Spinal cord (tissue), 10 donors: Measurements from ENCODE around the gene CALHM1. TPM values are rescaled to one million over a fixed set of nuclear protein-coding genes. Genes with fewer than 3 reads are reported as not detected.
A peak's percentile ranks its signal among the peaks of the same experiment; 100 is the strongest.

Experiments used
- DNase-seq, 6 donors: peaks; one replicate each; pipeline versions ENCODE4 v3.0.0 to v3.0.0-alpha.2; 2013 to 2015; ENCODE audit warnings: low spot score in 6 of 6, low read depth in 4 of 6
- H3K27ac ChIP-seq: one replicate; pipeline ENCODE4 v1.5.1; 2013; ENCODE audit warnings: low read depth, low read length, control low read depth
- H3K27me3 ChIP-seq: one replicate; pipeline ENCODE4 v1.6.1; 2013; ENCODE audit warnings: low read length; ENCODE audit not compliant: control insufficient read depth, insufficient read depth
- H3K36me3 ChIP-seq: one replicate; pipeline ENCODE4 v1.6.1; 2013; ENCODE audit warnings: low read length; ENCODE audit not compliant: control insufficient read depth, insufficient read depth
- H3K4me1 ChIP-seq: one replicate; pipeline ENCODE4 v1.6.1; 2013; ENCODE audit warnings: low read length; ENCODE audit not compliant: control insufficient read depth, insufficient read depth
- H3K4me3 ChIP-seq: one replicate; pipeline ENCODE4 v1.5.1; 2013; ENCODE audit warnings: low read depth, low read length, control low read depth
- H3K9me3 ChIP-seq: one replicate; pipeline ENCODE4 v1.6.1; 2013; ENCODE audit warnings: low read length; ENCODE audit not compliant: control insufficient read depth, insufficient read depth
- WGBS: methylation state at CpG from one replicate; pipeline ENCODE4 v1.1.5; 2013; ENCODE audit warnings: missing lambda C conversion rate; ENCODE audit not compliant: insufficient coverage; 5-methylcytosine and 5-hydroxymethylcytosine counted together
- polyA plus RNA-seq, 2 donors: library from polyadenylated mRNA; unstranded; fragments of 120-200 nt; gene quantifications; one replicate each; pipeline ENCODE4 v1.2.1, GENCODE V29; 2013; ENCODE audit not compliant: insufficient read length in 2 of 2
- total RNA-seq, 2 donors: library from RNA; depleted of rRNA in 1 of 2; stranded (reverse); fragments of 120-200 nt in 1 of 2; fragments of >200 nt in 1 of 2; gene quantifications; one replicate each; pipeline versions ENCODE4 v1.2.3 to v1.2.4, GENCODE V29; 2013 to 2014
- donor health status: healthy.

Gene CALHM1
- total and polyA plus RNA-seq, 4 donors: 0.06 to 0.24 (median 0.21) TPM

- 94% methylated on average over 39 of the region's 39 CpGs for WGBS
- Histone ChIP-seq H3K4me3 (no peak overlapping the region), H3K4me1 (no peaks in the 10 kb centered on the region), H3K27me3 (no peaks in the 10 kb centered on the region), H3K9me3 (no peaks in the 10 kb centered on the region), H3K36me3 (no peaks in the 10 kb centered on the region), H3K27ac (no peak overlapping the region)
- DNase-seq: no peak
Measured at GRCh38 chr10:103457896-103458583, 660 bp downstream of the CALHM1 start.

GRCh38 chr10:103457176-103457712 is 1.5 kb downstream of the CALHM1 start:
- no peak overlapping the region for H3K4me3 ChIP-seq
- no peaks in the 10 kb centered on the region for H3K27me3 ChIP-seq
- peaks cover 5% of the 10 kb centered on the region for H3K4me1 ChIP-seq
- no peaks in the 10 kb centered on the region for H3K36me3 ChIP-seq
- DNase-seq: no peak
- H3K9me3 ChIP-seq: no peaks in the 10 kb centered on the region
- H3K27ac ChIP-seq: no peak overlapping the region
- WGBS: 69% methylated on average over 5 of the region's 8 CpGs

DNA sequence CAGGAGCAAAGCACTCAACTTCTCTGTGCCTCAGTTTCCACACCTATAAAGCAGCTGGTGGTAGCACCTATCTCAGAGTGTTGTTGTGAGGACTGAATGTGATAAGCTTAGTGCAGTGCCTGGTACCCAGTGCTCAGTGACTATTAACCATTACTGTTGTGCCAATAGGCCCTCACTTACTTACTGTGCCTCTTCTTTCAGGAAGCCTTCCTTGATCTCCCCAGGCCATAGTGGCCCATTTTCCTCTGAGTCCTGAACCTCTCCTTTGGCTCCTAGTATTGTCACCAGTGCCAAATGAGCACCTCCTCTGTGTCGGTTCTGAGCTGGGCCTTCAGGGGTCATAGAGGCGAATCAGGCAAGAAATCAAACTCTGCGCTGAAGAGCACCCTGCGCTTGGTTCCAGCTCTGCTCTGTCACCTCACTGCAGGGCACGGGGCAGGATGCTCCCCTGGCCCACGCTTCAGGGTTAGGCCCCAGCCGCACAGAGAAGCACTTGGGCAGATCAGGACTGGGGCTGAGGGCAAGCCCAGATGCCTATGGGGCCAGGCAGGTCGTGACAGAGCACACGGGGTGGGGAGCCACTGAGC is 2.5 kb downstream of the CALHM1 start:
- Histone ChIP-seq H3K4me3 (no peak overlapping the region), H3K9me3 (no peaks in the 10 kb centered on the region), H3K4me1 (peaks cover 16% of the 10 kb centered on the region), H3K36me3 (peaks cover 7% of the 10 kb centered on the region), H3K27me3 (peaks cover 2% of the 10 kb centered on the region), H3K27ac (no peak overlapping the region)
- no peak for DNase-seq
- WGBS: 86% methylated on average over 9 of the region's 9 CpGs

GRCh38 chr10:103455235-103455634 is 3.5 kb downstream of the CALHM1 start:
- WGBS: 88% methylated on average over 25 of the region's 25 CpGs

DNA sequence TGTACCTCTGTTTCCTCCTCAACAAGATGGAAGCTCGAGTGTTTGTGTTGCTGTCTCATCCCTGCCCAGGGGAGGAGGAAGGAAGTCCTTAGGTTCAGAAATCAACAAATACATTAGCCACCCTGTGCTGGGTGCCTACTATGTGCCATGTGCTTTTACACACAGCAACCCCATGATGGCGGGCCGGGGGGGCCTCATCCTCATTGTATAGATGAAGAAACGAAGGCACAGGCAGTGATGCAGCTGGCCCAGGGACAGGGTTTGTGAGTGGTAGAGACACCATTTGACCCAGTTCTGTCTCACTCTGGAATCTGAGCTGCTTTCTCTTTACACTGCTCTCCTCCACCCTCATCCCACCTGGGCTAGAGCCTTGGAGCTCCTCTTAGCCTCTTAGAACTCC is 4.7 kb downstream of the CALHM1 start:
- peaks cover 18% of the 10 kb centered on the region for H3K36me3 ChIP-seq
- no peaks in the 10 kb centered on the region for H3K9me3 ChIP-seq
- no peak overlapping the region for H3K27ac ChIP-seq
- 80% methylated on average over 1 of the region's 4 CpGs for WGBS
- H3K4me1 ChIP-seq: peaks cover 27% of the 10 kb centered on the region
- H3K4me3 ChIP-seq: no peak overlapping the region
- no peak for DNase-seq
- H3K27me3 ChIP-seq: peaks cover 2% of the 10 kb centered on the region

More at GRCh38 chr10:103455235-103455634, 3.5 kb downstream of the CALHM1 start:
- no peaks in the 10 kb centered on the region for H3K9me3 ChIP-seq
- peaks cover 9% of the 10 kb centered on the region for H3K36me3 ChIP-seq
- H3K4me3 ChIP-seq: no peak overlapping the region
- H3K4me1 ChIP-seq: peaks cover 22% of the 10 kb centered on the region
- DNase-seq: no peak
- peaks cover 2% of the 10 kb centered on the region for H3K27me3 ChIP-seq
- H3K27ac ChIP-seq: no peak overlapping the region

DNA sequence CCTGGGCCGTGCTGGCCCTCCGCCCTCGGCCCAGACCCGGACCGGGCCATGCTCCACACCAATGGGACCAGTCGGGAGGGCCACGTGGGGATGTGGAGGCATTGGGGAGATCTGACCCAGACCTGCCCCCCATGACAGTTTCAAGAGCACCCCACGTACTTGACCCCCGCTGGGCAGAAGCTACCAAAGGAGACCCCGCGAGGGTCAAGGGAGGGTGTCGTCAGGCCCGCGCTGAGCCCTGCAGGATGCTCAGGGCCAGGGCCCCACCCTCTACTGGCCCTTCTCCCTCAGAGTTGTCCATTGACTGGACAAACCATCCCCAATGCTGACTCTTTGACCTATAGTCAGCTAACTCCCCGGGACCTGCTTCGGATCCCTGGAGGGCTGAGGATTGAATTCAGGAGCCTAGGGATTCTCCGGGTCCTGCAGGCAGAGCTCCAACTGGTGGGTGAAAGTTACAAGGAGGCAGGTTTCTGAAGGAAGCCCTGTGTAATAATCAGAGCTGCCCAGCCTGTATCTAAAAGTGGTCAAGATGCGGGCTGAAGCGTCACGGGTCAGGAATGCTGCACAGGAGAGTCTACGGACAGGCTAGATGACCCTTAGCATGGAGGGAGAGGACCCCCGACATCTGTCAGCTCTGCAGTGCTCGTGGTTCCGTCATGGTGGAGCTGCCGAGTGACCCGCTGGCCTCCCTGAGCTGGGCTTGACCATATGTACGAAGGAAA is 6.0 kb downstream of the CALHM1 start:
- peak overlapping the region; percentile 71 for H3K4me3 ChIP-seq
- peak overlapping the region; percentile 80 for H3K27ac ChIP-seq
- no peaks in the 10 kb centered on the region for H3K9me3 ChIP-seq
- peaks cover 22% of the 10 kb centered on the region for H3K36me3 ChIP-seq
- no peak for DNase-seq
- WGBS: 28% methylated on average over 24 of the region's 27 CpGs
- peaks cover 2% of the 10 kb centered on the region for H3K27me3 ChIP-seq
- peaks cover 27% of the 10 kb centered on the region for H3K4me1 ChIP-seq

DNA sequence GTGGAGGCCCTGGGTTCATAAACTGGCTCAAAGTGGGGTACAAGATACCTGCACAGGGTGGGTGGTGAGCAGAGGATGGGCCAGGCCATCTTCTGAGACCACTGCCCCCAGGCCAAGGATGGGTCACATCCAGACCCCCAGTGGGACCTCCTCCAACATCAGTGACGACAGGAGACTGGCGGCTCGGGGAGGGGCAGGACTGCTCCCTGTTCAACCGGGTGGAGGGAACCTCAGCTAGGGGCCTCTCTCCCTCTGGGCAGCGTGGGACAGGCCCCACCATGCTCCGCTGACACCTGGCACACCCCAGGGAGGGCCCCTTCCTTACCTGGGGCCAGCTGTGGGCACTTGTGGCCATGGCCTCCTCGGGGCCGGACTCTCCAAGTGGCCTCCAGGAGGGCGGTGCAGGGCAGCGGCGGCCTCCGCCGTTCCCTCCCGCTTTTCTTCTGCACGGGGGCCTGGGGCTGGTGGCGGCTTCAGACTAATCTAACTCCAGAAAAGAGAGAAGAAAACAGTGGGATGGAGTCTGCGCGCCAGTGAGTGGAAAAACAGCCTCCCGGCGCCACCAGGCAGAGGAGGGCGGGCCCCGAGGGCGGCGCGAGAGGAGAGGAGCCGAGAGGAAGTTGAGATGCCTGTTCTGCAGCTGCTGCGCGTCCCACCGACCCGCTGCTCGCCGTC is 6.7 kb downstream of the CALHM1 start, which contains the start of gene CALHM2:
CALHM2 (minus strand) TSS at position 540 of the 675 bp plus-strand sequence. CDS start 2,429 bp downstream, outside the sequence.
- peak within 1 kb of the TSS; percentile 71 for H3K4me3 ChIP-seq
- H3K27me3 ChIP-seq: peaks cover 2% of the 10 kb centered on the region
- peaks cover 29% of the 10 kb centered on the region for H3K36me3 ChIP-seq
- peaks cover 27% of the 10 kb centered on the region for H3K4me1 ChIP-seq
- H3K9me3 ChIP-seq: no peaks in the 10 kb centered on the region
- H3K27ac ChIP-seq: peak within 1 kb of the TSS; percentile 80
- WGBS: 3% methylated on average over 28 of the region's 32 CpGs
- DNase-seq: peak in 5 of 6 donors; percentile 7 to 73 (median 13)

GRCh38 chr10:103451091-103451813 is 7.4 kb downstream of the CALHM1 start:
- peak in 1 of 6 donors; percentile 41 for DNase-seq
- WGBS: 42% methylated on average over 11 of the region's 14 CpGs
- H3K9me3 ChIP-seq: no peaks in the 10 kb centered on the region
- peak overlapping the region; percentile 71 for H3K4me3 ChIP-seq
- peaks cover 2% of the 10 kb centered on the region for H3K27me3 ChIP-seq
- peaks cover 27% of the 10 kb centered on the region for H3K4me1 ChIP-seq
- peaks cover 36% of the 10 kb centered on the region for H3K36me3 ChIP-seq
- peak overlapping the region; percentile 80 for H3K27ac ChIP-seq
